HG03442 (cell line): ENCODE data around the gene C16orf54.
A peak's percentile ranks its signal among the peaks of the same experiment; 100 is the strongest.
"Not testable (repeated sequence)": the region's sequence is repeated elsewhere in the genome, so short reads cannot be mapped to it uniquely, and the experiment has no call there.

Source experiments
- ATAC-seq: cut with Tn5 transposase; IDR thresholded peaks from one replicate; pipeline ENCODE4 v1.9.1; 2021; ENCODE audit warnings: mild to moderate bottlenecking, moderate library complexity; ENCODE audit not compliant: unreplicated experiment

Gene C16orf54

DNA sequence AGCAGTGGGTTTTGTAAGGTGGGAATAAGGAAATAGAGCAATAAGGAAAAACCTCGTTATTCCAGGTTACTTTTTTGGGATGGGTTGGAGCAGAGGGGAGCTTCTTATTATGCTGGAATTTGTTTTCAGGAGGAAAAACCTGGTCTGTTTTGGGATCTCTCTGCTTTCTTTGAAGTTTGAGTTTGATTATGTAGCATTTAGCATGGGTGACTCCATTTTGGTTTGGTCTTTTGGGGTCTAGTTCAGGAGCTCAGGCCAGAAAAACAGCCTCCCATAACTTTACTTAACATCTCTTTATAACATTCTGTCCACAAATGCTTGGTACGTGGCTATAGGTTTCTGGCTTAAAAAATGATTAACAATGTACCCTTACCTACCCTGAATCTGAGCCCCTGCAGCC, 23.7 kb upstream of the C16orf54 start:
- no peak for ATAC-seq

DNA sequence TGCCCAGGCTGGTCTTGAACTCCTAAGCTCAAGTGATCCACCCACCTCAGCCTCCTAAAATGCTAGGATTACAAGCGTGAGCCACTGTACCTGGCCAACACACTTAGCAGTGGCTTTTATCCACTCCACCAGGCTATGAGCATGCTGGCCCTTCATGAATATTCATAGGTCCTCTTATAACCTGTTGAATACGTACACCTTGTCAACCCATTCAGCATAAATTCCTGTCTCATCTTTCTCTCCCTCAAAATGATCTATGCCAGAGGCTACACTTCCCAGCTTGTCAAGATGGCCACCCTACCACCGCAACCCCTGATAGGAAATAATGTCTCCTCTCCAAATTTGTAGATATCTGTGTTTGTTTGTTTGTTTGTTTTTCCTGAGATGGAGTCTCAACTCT, 21.3 kb upstream of the C16orf54 start:
- ATAC-seq, result no peak

DNA sequence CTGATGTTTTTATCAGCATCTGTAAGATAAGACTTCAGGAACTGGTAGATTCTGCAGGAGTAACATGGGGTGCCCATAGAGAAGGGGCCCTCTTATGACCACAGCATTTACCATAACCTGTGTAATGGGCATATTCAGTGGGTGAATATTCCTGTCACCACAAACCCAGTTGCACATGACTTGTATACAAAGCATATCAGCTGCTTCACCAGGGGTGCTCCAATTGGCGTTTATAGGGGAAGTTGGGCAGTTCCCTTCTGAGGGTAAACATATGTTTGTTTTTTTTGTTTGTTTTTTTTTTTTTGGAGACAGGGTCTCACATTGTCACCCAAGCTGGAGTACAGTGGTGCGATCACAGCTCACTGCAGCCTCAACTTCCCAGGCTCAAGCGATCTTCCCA, 20.8 kb upstream of the C16orf54 start:
- ATAC-seq, result no peak

DNA sequence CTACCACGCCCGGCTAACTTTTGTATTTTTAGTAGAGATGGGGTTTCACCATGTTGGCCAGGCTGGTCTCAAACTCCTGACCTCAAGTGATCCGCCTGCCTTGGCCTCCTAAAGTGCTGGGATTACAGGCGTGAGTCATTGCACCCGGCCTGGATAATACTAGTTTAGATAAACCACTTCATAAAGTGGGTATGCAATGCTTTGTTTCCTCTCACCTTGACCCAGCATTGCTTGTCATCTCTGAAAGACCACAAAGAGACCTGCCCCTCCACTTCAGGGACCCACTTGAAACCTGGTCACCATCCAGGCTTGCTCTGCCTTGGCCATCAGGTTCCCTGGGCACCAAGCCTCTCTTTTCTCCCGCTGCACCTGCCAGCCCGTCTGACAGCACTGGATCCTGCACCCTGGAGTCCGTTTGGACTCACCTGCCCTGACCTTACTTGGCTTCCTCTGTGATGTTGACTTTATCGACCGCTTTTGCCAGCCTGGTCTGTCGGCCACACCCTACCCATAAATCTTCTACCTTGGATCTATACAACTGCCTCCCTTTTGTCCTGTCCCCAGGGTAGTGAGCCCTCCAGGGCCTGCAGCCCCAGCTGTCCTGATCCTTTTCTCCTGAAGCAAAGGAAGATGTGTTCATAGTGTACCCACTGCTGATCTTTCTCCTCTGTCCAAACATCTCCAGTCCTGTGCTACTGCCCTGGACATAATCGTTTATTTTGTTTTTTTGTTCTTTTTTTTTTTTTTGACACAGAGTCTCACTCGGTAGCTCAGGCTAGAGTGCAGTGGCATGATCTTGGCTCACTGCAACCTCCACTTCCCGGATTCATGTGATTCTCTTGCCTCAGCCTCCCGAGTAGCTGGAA, 19.6 kb upstream of the C16orf54 start:
- ATAC-seq, result no peak

DNA sequence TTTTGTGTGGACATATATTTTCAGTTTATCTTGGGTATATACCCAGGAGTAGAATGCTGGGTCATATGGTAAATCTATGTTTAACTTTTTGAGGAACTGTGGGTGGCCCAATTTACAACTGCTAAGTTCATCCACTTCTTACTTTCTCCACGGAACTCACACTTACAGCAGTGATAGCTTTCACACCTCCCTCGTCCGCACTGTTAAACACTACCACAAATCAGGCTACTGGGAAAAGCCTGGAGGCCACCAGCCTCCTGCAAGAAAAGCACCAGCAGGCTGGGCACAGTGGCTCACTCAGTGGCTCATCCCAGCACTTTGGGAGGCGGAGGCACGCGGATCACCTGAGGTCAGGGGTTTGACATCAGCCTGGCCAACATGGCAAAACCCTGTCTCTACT, 17.5 kb upstream of the C16orf54 start:
- no peak for ATAC-seq

DNA sequence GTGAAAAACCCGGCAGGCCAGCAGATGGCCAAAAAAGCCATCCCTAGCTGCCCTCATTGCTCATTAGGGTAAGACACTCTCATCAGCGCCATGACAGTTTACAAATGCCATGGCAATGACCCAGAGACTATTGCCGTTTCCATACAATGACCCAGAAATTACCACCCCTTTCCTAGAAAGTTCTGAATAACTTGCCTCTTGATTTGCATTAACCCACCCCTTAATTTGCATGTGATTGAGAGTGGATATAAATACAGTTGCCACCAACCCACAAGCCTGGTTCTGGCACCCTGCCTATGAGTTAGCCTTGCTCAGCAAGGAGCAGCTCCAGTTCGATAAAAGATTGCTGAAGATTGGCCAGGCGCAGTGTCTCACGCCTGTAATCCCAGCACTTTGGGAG, 16.1 kb upstream of the C16orf54 start:
- ATAC-seq, result no peak

DNA sequence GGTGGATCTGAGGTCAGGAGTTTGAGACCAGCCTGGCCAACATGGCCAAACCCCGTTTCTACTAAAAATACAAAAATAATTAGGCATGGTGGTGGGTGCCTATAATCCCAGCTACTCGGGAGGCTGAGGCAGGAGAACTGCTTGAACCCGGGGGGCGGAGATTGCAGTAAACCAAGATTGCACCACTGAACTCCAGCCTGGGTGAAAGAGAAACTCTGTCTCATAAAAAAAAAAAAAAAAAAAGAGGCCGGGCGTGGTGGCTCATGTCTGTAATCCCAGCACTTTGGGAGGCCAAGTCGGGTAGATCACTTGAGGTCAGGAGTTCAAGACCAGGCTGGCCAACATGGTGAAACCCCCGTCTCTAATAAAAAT, 15.5 kb upstream of the C16orf54 start:
- not testable (repeated sequence) for ATAC-seq

DNA sequence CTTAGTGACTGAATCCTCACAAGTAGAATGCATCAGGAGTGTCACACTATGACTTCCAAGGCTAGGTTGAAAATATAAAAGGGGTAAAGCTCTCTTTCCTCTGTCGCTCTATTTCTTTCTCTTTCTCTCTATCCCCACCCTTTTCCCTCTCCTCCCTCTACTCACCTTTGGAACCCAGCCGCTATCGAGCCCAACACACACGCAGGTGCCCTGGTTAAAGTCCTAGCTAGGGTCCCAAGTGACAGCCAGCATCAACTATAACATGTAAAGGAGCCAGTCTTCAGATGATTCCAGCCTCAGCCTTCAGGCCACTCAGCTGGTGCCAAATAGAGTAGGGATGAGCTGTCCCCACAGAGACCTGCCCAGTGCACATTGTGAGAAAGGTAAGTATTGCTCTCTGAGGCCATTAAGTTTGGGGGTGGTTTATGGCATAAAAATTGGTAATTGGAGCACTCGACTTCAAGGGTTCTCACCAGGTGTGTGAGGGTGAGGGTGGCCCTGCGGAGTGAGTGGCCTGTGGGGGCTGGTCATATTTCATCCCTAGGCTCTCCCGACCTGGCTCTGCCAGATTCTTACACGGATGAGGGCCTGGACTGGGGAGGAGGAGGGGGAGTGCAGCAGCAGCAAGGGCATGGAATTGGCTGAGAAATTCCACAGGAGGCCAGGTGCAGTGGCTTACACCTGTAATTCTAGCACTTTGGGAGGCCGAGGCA, 14.9 kb upstream of the C16orf54 start:
- no peak for ATAC-seq

DNA sequence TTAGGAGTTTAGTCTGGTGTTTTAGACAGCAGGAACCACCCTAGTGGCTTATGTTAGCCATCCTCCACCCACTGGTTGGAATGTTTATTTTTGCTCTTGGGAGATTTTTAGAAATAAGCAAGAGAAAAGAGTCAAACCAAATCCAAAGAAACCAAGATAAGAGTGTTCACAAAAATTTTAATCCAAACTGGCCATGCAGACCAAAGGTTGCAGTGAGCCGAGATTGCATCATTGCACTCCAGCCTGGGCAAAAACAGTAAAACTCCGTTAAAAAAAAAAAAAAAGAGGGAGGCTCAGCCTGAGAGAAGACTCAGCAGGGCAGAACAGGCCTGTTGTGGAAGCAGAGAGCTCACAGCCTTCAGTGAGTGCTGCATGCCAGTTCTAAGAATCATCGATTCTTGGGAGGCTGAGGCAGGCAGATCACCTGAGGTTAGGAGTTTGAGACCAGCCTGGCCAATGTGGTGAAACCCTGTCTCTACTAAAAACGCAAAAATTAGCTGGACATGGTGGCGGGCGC, 12.2 kb upstream of the C16orf54 start:
- ATAC-seq, result no peak

DNA sequence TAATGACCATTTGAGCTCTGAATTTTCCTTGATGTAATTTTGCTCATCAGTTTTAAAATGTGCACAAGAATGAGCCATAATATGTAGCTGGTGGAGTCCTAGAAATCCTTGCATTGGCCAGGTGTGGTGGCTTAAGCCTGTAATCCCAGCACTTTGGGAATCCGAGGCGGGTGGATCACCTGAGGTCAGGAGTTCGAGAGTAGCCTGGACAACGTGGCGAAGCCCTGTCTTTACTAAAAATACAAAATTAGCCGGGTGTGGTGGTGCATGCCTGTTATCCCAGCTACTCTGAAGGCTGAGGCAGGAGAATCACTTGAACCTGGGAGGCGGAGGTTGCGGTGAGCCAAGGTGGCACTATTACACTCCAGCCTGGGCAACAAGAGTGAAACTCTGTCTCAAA, 11.3 kb upstream of the C16orf54 start:
- ATAC-seq, result not testable (repeated sequence)

DNA sequence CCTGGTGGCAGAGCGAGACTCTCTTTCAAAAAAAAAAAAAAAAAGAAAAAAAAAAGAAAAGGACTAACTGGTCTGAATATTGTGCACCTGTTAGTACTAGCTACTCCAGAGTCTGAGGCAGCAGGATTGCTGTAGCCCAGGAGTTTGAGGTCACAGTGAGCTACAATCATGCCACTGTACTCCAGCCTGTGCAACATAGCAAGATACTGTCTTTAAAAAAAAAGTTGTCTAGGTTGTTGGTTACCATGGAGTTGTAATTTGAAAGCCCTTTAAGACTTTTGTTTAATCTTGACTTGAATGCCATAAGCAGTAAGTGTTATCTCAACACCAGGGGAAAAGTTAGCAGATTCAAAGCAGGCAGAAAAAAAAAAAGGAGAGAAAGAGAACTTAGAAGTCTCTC, 10.9 kb upstream of the C16orf54 start:
- no peak for ATAC-seq

DNA sequence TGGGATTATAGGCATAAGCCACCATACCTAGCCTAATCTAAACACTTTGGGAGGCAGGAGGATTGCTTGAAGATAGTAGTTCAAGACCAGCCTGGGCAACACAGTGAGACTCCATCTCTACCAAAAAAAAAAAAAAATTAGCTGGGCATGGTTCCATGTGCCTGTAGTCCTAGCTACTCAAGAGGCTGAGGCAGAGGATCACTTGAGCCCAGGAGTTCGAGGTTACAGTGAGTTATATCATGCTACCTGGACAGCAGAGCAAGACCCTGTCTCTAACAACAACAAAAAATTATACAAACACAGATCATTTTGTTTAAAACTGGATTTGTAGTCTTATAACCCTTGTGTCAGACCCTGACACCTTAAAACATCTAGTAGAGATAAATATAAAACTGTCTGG, 7.7 kb upstream of the C16orf54 start:
- ATAC-seq, result no peak

DNA sequence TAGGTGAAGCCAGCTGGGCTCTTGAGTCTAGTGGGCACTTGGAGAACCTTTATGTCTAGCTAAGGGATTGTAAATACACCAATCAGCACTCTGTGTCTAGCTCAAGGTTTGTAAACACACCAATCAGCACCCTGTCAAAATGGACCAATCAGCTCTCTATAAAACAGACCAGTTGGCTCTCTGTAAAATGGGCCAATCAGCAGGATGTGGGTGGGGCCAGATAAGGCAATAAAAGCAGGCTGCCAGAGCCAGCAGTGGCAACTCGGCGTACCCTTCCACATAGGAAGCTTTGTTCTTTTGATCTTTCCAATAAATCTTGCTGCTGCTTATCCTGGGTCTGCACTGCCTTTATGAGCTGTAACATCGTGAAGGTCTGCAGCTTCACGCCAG, 3.0 kb upstream of the C16orf54 start:
- not testable (repeated sequence) for ATAC-seq

DNA sequence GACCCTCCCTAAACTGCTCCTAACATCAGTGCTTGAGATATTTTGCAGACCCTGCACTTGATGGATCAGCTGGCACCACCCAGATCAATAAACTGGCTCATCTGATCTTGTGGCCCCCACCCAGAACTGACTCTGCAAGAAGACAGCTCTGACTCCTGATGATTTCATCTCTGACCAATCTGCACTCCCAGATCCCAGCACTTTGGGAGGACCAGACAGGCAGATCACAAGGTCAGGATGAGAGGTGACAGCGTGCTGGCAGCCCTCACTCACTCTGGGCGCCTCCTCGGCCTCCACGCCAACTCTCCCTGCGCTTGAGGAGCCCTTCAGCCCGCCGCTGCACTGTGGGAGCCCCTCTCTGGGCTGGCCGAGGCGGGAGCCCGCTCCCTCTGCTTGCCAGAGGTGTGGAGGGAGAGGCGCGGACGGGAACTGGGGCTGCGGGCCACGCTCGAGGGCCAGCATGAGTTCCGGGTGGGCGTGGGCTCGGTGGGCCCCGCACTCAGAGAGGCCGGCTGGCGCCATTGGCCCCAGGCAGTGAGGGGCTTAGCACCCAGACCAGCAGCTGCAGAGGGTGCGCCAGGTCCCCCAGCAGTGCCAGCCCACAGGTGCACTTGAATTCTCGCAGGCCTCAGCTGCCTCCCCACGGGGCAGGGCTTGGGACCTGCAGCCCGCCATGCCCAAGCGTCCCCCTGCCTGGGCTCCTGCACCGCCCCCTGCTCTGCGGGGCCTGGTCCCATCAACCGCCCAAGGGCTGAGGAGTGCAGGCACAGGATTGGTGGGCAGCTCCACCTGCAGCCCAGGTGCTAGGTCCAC, 2.4 kb upstream of the C16orf54 start:
- no peak for ATAC-seq

DNA sequence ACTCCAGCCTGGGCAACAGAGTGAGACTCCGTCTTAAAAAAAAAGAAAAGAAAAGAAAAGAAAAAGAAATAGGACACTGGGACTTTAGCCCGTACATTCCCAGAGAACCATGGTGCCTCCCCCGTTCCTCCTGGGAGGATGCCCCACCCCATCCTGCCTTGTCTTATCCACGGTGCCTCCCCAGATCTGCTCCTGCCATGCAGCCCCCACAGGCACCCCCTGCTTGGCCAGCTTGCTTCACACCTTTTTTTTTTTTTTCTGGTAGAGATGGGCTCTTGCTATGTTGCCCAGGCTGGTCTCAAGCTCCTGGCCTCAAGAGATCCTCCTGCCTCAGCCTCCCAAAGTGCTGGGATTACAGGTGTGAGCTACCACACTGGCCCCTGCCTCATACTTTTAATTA, 728 bp upstream of the C16orf54 start:
- not testable (repeated sequence) for ATAC-seq

DNA sequence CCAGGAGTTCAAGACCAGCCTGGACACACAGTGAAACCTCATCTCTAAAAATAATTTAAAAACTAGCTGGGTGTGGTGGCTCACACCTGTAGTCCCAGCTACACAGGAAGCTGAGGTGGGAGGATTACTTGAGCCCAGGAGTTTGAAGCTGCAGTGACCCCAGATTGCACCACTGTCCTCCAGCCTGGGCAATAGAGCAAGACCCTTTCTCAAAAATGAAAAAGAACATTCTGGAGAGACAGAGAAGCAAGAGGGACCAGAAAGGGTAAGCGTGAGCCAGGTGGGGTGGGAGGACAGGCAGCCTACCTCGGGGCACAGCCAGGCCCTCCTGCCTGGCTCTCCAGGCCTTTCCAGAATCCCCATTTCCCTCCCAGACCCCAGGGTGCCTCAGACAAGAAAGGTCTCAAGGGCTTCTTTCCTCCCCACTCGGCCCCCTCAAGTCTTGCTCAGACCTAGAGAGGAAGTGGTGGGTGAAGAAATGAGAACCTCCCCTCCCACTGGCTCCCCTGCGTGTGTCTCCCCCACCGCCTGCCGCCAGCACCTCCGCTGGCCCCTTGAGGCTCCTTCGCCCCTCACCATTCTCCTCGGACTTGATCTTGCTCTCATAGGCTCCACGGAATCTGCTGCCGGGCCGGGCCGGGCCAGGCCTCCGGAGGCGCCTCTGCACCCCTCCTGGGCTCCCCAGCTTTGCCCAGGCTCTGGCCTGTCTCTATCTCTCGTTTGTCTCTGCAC, 503 bp downstream of the C16orf54 start:
- ATAC-seq, result peak; percentile 38

DNA sequence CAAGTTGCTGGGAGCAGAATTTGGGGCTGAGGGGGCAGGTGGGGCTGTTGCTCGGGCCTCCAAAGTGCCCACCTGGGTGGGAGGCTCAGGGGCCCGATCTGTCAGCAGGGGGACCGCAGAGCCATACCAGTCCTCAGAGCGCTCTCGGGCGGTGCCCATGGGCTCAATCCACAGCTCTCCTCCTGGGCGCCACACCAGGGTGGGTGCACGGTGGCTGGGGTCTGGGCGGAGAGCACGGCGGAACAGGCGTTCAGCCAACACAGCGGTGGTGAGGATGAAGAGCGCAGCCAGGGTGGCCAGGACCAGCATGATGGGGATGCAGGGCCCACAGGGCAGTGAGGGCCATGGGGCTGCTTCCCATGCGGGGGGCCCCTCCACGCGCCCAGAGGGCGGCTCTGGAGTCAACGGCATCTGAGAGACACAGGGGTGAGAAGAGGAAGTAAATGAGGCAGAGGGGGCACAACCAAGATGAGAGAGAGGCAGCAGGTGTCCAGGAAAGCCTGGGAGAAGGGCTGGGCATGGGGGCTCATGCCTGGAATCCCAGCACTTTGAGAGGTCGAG, 1.2 kb downstream of the C16orf54 start:
- no peak for ATAC-seq

DNA sequence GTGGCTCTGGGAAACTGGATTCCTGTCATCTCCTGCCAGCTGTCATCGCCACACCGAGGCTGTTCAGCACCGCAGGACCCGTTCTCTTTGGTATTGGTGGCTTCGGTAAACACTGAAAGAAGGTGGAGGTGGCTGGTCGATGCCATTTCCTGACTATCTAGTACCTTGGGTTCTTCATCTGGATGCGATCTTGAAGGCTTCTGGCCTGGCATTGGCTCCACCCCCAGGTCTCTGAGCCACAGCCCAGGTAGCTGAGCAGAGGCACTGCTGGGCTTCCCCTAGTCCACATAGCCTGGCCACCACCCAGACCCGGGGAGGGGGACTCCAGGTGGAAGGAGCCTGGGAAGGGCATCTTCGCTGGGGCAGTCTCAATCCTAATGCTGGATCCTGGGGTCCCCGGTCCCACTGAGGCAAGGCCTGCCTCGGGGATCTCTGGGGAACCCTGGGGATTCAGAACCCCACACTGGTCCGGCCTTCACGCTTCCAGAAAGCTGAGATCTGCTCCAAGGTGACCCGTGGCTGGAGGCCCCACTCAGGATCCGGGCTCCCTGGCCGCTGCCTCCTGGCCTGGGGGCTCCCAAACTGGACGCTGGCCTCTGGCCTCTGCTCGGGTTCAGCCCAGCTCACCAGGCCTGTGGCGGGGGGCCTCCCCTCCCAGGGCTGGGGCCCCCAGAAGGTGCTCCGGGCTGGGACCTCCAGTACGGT, 1.8 kb downstream of the C16orf54 start:
- ATAC-seq, result no peak

DNA sequence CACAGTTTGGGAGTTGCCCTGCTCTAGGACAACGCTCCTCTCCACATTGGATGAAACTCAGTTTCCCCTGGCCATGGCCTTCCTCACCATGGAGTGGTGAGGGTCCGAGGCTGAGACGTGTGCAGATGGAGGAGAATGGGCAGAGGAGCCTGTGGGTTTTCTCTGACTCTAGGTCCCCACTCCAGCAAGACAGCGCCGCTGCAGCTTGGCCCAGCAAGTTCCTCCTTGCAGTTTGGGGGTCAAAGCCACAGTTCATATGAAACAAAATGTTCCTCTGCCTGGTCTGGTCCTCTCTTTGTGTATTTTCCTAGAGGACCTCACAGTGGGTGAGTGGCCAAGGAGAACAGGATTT, 2.3 kb downstream of the C16orf54 start:
- ATAC-seq, result no peak
